Esophagus muscularis mucosa (tissue), 4 donors: ENCODE results near the gene HOXA11. TPM values are rescaled to one million over a fixed set of nuclear protein-coding genes. Genes with fewer than 3 reads are reported as not detected.

Source experiments
- DNase-seq: peaks from one replicate; pipeline ENCODE4 v3.0.0-alpha.2; 2017; ENCODE audit errors: extremely low spot score
- H3K27ac ChIP-seq, 4 donors: fragments of 200-600 bp; sonication (generic); replicated peaks in 1 of 4; 1 replicate in 3 of 4; 2 replicates in 1 of 4; pipeline ENCODE4 v1.5.1; 2016 to 2019; ENCODE audit warnings: mild to moderate bottlenecking in 1 of 4
- H3K27me3 ChIP-seq, 4 donors: fragments of 200-600 bp; sonication (generic); one replicate each; pipeline versions ENCODE4 v1.5.1 to v1.6.0; 2016 to 2019
- H3K36me3 ChIP-seq, 4 donors: fragments of 200-600 bp; sonication (generic); one replicate each; pipeline ENCODE4 v1.5.1; 2016 to 2019
- H3K4me1 ChIP-seq, 4 donors: fragments of 200-600 bp; sonication (generic); one replicate each; pipeline ENCODE4 v1.5.1; 2016 to 2019
- H3K4me3 ChIP-seq, 4 donors: fragments of 200-600 bp; sonication (generic); 1 replicate in 2 of 4; 2 replicates in 2 of 4; pipeline ENCODE4 v1.5.1; 2016 to 2019; ENCODE audit warnings: mild to moderate bottlenecking in 4 of 4, moderate library complexity in 1 of 4
- H3K9me3 ChIP-seq, 4 donors: fragments of 200-600 bp; sonication (generic); 1 replicate in 3 of 4; 2 replicates in 1 of 4; pipeline ENCODE4 v1.5.1; 2016 to 2019
- EP300 ChIP-seq: sonication (generic); formaldehyde crosslinking; IDR thresholded peaks from one replicate; pipeline ENCODE4 v1.6.1; 2017; ENCODE audit warnings: antibody characterized with exemption
- POLR2A ChIP-seq: fragments of 450-650 bp; IDR thresholded peaks from one replicate; pipeline ENCODE4 v1.6.1; 2017; ENCODE audit warnings: antibody characterized with exemption, moderate library complexity, mild to moderate bottlenecking, low read depth
- POLR2AphosphoS5 ChIP-seq, 2 donors: sonication (generic); formaldehyde crosslinking; IDR thresholded peaks; one replicate each; pipeline ENCODE4 v1.6.1; 2017; ENCODE audit warnings: antibody characterized with exemption in 2 of 2
- WGBS: methylation state at CpG from one replicate; pipeline ENCODE4 v1.1.5; 2018; 5-methylcytosine and 5-hydroxymethylcytosine counted together
- intact Hi-C: fragments of 100-400 bp; cut with DNase I; formaldehyde crosslinking; loops from one replicate; pipeline ENCODE4 v1.15.1; 2023
- total RNA-seq, 4 donors: library from RNA; depleted of rRNA; stranded (reverse); fragments of >200 nt; gene quantifications; one replicate each; pipeline versions ENCODE4 v1.1.0 to v1.2.1, GENCODE V29; 2016
- TF ChIP-seq, protein P1 (sequence below), 3 experiments: fragments of 200-600 bp in 2 of 3; fragments of 450-650 bp in 1 of 3; sonication (generic) in 2 of 3; IDR thresholded peaks; one replicate each; pipeline ENCODE4 v1.5.1; 2017 to 2019; ENCODE audit warnings: antibody characterized with exemption in 3 of 3, mild to moderate bottlenecking in 2 of 3, moderate library complexity in 1 of 3

HOXA11 gene
- total RNA-seq, 4 donors from 2014 or later = not detected

DNA sequence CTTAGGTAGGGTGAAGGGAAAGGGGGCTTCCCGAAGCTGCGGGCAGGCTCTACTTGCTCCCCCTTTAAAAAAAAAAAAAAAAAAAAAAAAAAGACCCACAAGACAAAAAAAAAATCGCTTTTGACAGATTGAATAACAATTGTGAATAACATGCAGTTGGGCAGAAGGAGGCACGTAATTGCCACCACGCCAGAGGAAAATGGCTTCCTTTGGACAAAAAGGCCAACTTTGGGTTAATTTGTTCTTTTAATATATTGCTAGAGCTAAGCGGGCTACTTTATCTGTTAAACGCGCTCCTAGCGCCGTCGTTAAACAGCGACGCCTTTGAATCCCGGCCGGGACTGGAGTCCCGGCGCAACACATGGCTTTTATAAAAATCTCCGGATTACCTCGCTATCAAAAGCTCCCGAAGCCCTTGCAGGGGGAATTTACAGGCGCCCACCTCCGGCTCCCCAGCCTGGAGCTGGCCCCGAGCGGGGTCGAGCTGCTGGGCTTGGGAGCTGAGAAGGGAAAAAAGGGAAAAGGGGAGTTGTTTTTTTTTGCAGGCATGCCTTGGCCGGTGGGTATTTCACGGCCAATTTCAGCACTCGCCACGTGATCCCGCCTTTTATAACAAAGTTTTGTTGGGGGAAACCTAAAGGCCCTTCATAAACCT, 1.2 kb downstream of the HOXA11 start:
- Histone ChIP-seq H3K4me3 (peak overlapping the region; percentile 38 to 49 (median 43)), H3K27ac (no peak overlapping the region), H3K9me3 (no peaks in the 10 kb centered on the region), H3K36me3 (no peaks in the 10 kb centered on the region), H3K27me3 (peaks cover 15 to 100% (median 95%) of the 10 kb centered on the region in 4 donors), H3K4me1 (peaks cover 45 to 75% (median 57%) of the 10 kb centered on the region in 4 donors)
- no peak for DNase-seq
- WGBS = 7% methylated on average over 30 of the region's 30 CpGs
- TF ChIP-seq EP300 (no peak), POLR2AphosphoS5 (IDR thresholded peaks at IDR 0.05) (no peak), POLR2A (no peak)
- TF ChIP-seq, protein P1, sequence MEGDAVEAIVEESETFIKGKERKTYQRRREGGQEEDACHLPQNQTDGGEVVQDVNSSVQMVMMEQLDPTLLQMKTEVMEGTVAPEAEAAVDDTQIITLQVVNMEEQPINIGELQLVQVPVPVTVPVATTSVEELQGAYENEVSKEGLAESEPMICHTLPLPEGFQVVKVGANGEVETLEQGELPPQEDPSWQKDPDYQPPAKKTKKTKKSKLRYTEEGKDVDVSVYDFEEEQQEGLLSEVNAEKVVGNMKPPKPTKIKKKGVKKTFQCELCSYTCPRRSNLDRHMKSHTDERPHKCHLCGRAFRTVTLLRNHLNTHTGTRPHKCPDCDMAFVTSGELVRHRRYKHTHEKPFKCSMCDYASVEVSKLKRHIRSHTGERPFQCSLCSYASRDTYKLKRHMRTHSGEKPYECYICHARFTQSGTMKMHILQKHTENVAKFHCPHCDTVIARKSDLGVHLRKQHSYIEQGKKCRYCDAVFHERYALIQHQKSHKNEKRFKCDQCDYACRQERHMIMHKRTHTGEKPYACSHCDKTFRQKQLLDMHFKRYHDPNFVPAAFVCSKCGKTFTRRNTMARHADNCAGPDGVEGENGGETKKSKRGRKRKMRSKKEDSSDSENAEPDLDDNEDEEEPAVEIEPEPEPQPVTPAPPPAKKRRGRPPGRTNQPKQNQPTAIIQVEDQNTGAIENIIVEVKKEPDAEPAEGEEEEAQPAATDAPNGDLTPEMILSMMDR (IDR thresholded peaks at IDR 0.05) = no peak
- intact Hi-C loops = no loop called here

DNA sequence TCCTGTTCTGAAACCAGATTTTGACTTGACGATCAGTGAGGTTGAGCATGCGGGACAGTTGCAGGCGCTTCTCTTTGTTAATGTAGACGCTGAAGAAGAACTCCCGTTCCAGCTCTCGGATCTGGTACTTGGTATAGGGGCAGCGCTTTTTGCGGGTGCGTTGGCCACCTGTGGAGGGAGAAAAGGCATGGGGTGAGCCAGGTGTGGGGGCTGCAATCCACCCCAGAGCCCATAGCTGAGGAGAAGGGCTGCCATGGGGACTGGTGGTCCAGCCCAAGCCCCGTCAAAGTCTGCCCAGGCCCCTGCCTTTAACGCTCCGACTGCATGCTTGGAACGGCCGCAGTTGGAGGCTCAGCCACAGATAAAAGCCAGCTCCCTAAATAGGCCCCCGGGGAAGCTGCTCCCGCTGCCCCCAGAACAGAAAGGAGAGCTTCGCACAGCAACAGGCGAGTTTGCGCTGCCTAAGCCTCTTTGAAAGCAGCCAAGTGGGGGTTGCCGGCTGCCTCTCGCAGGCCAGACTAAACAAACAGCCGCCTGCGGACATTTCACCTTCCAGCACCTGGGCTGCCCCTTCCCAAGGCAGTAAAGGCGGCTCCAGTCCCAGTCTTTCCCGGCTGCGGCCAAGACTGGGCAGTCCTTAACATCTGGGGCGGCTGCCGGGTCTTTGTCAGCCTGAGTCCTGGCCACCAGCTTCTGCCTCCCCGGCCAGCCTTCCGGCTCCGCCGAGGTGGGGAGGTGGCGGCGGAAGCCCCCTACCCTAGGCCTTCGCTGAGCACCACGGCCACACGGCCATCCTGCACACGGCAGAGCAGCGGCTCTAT, 2.0 kb downstream of the HOXA11 start:
- no peaks in the 10 kb centered on the region for H3K36me3 ChIP-seq
- peaks cover 15 to 100% (median 95%) of the 10 kb centered on the region in 4 donors for H3K27me3 ChIP-seq
- H3K9me3 ChIP-seq = no peaks in the 10 kb centered on the region
- DNase-seq = no peak
- 13% methylated on average over 20 of the region's 39 CpGs for WGBS
- no peak overlapping the region for H3K27ac ChIP-seq
- peaks cover 37 to 67% (median 50%) of the 10 kb centered on the region in 4 donors for H3K4me1 ChIP-seq
- H3K4me3 ChIP-seq = no peak overlapping the region
- no peak for TF ChIP-seq POLR2A
- TF ChIP-seq, protein P1 (IDR thresholded peaks at IDR 0.05) = no peak
- TF ChIP-seq EP300 = no peak
- TF ChIP-seq POLR2AphosphoS5 (IDR thresholded peaks at IDR 0.05) = no peak
- intact Hi-C loops = no loop called here

DNA sequence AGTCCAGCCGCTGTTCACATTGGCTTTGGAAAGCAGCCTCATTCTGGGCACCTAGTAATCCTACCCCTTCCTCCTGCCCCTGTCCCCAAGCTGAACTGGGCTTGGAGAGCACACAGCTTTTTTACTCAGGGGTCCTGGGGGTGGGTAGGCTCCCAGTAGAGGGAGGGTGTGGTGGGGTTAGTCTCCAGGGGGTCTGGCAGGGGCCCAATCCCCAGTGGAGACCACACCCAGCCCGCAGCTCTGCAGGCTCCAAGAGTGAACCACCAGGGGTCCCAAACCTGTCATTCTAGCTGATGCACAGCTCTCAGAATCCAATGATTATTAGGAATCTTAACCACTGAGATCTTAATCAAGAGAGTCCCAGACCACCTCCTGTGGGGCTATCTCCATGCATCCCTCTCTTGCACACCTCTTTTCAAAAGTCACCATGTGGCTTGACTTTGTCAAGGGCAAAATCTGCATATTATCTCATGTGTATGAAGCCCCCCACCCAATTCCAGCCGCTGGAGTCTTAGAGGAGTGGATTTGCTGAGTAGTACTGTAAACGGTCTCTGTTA, 2.7 kb downstream of the HOXA11 start:
- no peaks in the 10 kb centered on the region for H3K9me3 ChIP-seq
- no peaks in the 10 kb centered on the region for H3K36me3 ChIP-seq
- intact Hi-C loops = no loop called here
- no peak overlapping the region for H3K4me3 ChIP-seq
- H3K4me1 ChIP-seq = peaks cover 36 to 60% (median 46%) of the 10 kb centered on the region in 4 donors
- peaks cover 15 to 100% (median 95%) of the 10 kb centered on the region in 4 donors for H3K27me3 ChIP-seq
- 23% methylated on average over 4 of the region's 4 CpGs for WGBS
- H3K27ac ChIP-seq = no peak overlapping the region
- no peak for DNase-seq
- TF ChIP-seq, protein P1 (IDR thresholded peaks at IDR 0.05) = no peak
- no peak for TF ChIP-seq EP300
- no peak for TF ChIP-seq POLR2AphosphoS5 (IDR thresholded peaks at IDR 0.05)
- TF ChIP-seq POLR2A = no peak

DNA sequence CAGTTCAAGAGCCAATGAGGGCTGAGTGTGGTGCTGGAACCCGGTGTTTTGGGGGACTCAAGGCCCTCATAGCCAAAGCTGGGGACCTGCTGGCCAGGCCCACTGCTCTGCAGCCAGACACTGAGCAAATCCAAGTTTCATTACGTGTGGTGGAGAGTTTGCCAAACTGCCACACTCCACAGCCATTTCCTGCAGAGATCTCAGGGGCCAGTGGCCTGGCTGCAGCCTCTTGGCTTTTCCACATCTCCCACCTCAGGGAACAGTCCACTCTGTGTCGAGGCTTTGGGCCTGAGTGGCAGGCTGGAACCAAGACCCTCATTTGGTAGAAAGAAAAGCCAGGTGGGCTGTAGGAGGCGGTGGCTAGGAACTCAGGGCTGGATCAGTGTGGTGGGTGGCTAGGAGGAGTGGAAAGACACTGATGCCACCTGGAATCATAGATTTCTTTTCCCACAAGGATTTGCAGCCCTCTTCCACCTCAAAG, 3.2 kb downstream of the HOXA11 start:
- Histone ChIP-seq H3K9me3 (no peaks in the 10 kb centered on the region), H3K27ac (no peak overlapping the region), H3K4me1 (peaks cover 36 to 59% (median 46%) of the 10 kb centered on the region in 4 donors), H3K27me3 (peaks cover 17 to 100% (median 93%) of the 10 kb centered on the region in 4 donors), H3K4me3 (no peak overlapping the region), H3K36me3 (no peaks in the 10 kb centered on the region)
- intact Hi-C loops = no loop called here
- no peak for TF ChIP-seq EP300
- TF ChIP-seq POLR2AphosphoS5 (IDR thresholded peaks at IDR 0.05) = no peak
- TF ChIP-seq POLR2A = no peak
- TF ChIP-seq, protein P1 (IDR thresholded peaks at IDR 0.05) = no peak
- DNase-seq = no peak
- WGBS = 70% methylated on average over 4 of the region's 4 CpGs
